GM12892 (cell line): ENCODE results near the gene MEIOSIN.

Experiments used
- POLR2A ChIP-seq: IDR thresholded peaks from 2 replicates; pipeline ENCODE4 v1.6.1; 2011; ENCODE audit warnings: low read depth, low read length, control low read depth
- POLR2AphosphoS5 ChIP-seq: IDR thresholded peaks from 2 replicates; pipeline ENCODE4 v1.6.1; 2011; ENCODE audit warnings: low read depth, low read length, control low read depth
- TAF1 ChIP-seq: IDR thresholded peaks from 2 replicates; pipeline ENCODE4 v1.6.1; 2011; ENCODE audit warnings: low read depth, mild to moderate bottlenecking, control low read depth, low read length, borderline replicate concordance

GRCh38 chr19:45764945-45765701 is 31.9 kb downstream of the MEIOSIN start:
- TF ChIP-seq POLR2A (no peak), POLR2AphosphoS5 (no peak), TAF1 (no peak)
